IMR-90 (cell line): ENCODE measurements around the gene FOXP1. TPM values are rescaled to one million over a fixed set of nuclear protein-coding genes. Genes with fewer than 3 reads are reported as not detected.

Experiments used
- ATAC-seq: fragments of 200-7000 bp; cut with Tn5 transposase; 2 replicates; pipeline ENCODE4 v1.9.1; 2020; ENCODE audit warnings: low read depth, mild to moderate bottlenecking, moderate library complexity
- BruUV-seq: library from RNA; stranded (reverse); fragments of 400-500 nt; replicated peaks from 2 replicates; lab custom pipeline; 2021; lab: Mats Ljungman, UMichigan
- CTCF ChIA-PET: fragments of 300-600 bp; formaldehyde crosslinking; extraction: SDS; loops from one replicate; lab custom pipeline; 2021; ENCODE audit warnings: antibody characterized with exemption; lab: Yijun Ruan, JAX
- POLR2A ChIA-PET: fragments of 300-600 bp; sonication (Branson Sonifier 250); formaldehyde crosslinking; loops from one replicate; lab custom pipeline; 2022; ENCODE audit warnings: antibody characterized with exemption; ENCODE audit not compliant: unreplicated experiment; lab: Charles Lee
- DNase-seq: peaks from one replicate; pipeline ENCODE4 v3.0.0; 2013
- H2AFZ ChIP-seq: replicated peaks from 2 replicates; pipeline ENCODE3; 2013; ENCODE audit warnings: low read length, mild to moderate bottlenecking; ENCODE audit not compliant: poor library complexity
- H2AK5ac ChIP-seq: 2 replicates; pipeline ENCODE4 v1.6.1; 2013; ENCODE audit warnings: low read depth, low read length, inconsistent platforms
- H2AK9ac ChIP-seq: replicated peaks from 2 replicates; pipeline ENCODE3; 2013; ENCODE audit warnings: mild to moderate bottlenecking, low read depth, low read length, moderate library complexity; ENCODE audit not compliant: poor library complexity
- H2BK120ac ChIP-seq: 2 replicates; pipeline ENCODE4 v1.6.1; 2013; ENCODE audit warnings: low read depth, low read length, inconsistent platforms
- H2BK15ac ChIP-seq: 3 replicates; pipeline ENCODE4 v1.6.1; 2013; ENCODE audit warnings: low read depth, low read length, inconsistent platforms
- H2BK20ac ChIP-seq: 2 replicates; pipeline ENCODE4 v1.6.1; 2013; ENCODE audit warnings: low read depth, mild to moderate bottlenecking, inconsistent platforms, low read length, moderate library complexity
- H2BK5ac ChIP-seq: 2 replicates; pipeline ENCODE4 v1.6.1; 2013; ENCODE audit warnings: mild to moderate bottlenecking, low read depth, low read length, inconsistent platforms; ENCODE audit not compliant: poor library complexity, severe bottlenecking
- H3K14ac ChIP-seq: replicated peaks from 2 replicates; pipeline ENCODE4 v1.6.1; 2013; ENCODE audit warnings: low read depth, low read length, inconsistent platforms
- H3K18ac ChIP-seq: 2 replicates; pipeline ENCODE4 v1.6.1; 2013; ENCODE audit warnings: low read depth, low read length, control low read depth
- H3K23ac ChIP-seq: 2 replicates; pipeline ENCODE4 v1.6.1; 2013; ENCODE audit warnings: low read depth, low read length, inconsistent platforms
- H3K27ac ChIP-seq: 2 replicates; pipeline ENCODE4 v1.5.1; 2013; ENCODE audit warnings: mild to moderate bottlenecking, control low read depth, low read length; ENCODE audit not compliant: insufficient read depth
- H3K27me3 ChIP-seq: 2 replicates; pipeline ENCODE4 v1.6.1; 2013; ENCODE audit warnings: low read length; ENCODE audit not compliant: control insufficient read depth, insufficient read depth
- H3K36me3 ChIP-seq: 2 replicates; pipeline ENCODE4 v1.6.1; 2013; ENCODE audit warnings: low read length, mixed read lengths; ENCODE audit not compliant: control insufficient read depth, insufficient read depth
- H3K4ac ChIP-seq: 2 replicates; pipeline ENCODE4 v1.6.1; 2013; ENCODE audit warnings: low read depth, low read length, inconsistent platforms
- H3K4me1 ChIP-seq: 2 replicates; pipeline ENCODE4 v1.6.1; 2013; ENCODE audit warnings: low read length, mixed read lengths; ENCODE audit not compliant: control insufficient read depth, insufficient read depth
- H3K4me2 ChIP-seq: 2 replicates; pipeline ENCODE4 v1.6.1; 2013; ENCODE audit warnings: low read depth, mild to moderate bottlenecking, control low read depth, low read length, moderate library complexity
- H3K4me3 ChIP-seq: 2 replicates; pipeline ENCODE4 v1.5.1; 2013; ENCODE audit warnings: low read depth, mild to moderate bottlenecking, control low read depth, low read length, moderate library complexity; ENCODE audit not compliant: insufficient read depth
- H3K56ac ChIP-seq: 2 replicates; pipeline ENCODE4 v1.6.1; 2013; ENCODE audit warnings: low read length, inconsistent platforms; ENCODE audit not compliant: insufficient read depth; ENCODE audit errors: extremely low read depth
- H3K79me1 ChIP-seq, 2 experiments: 2 replicates each; pipeline ENCODE4 v1.6.1; 2013; ENCODE audit warnings: low read length in 2 of 2, inconsistent platforms in 1 of 2, low read depth in 1 of 2
- H3K9ac ChIP-seq: 2 replicates; pipeline ENCODE4 v1.6.1; 2013; ENCODE audit warnings: low read depth, low read length, control low read depth
- H3K9me1 ChIP-seq: 2 replicates; pipeline ENCODE4 v1.6.1; 2013; ENCODE audit warnings: low read length, inconsistent platforms; ENCODE audit not compliant: insufficient read depth
- H3K9me3 ChIP-seq: 2 replicates; pipeline ENCODE4 v1.6.1; 2013; ENCODE audit warnings: low read length; ENCODE audit not compliant: control insufficient read depth, insufficient read depth
- H4K20me1 ChIP-seq: 2 replicates; pipeline ENCODE4 v1.6.1; 2013; ENCODE audit warnings: low read length, inconsistent platforms; ENCODE audit not compliant: insufficient read depth
- H4K5ac ChIP-seq: 2 replicates; pipeline ENCODE4 v1.6.1; 2013; ENCODE audit warnings: mild to moderate bottlenecking, low read depth, low read length, control low read depth
- H4K8ac ChIP-seq, 2 experiments: 2 replicates each; pipeline ENCODE4 v1.6.1; 2013; ENCODE audit warnings: low read depth in 2 of 2, low read length in 2 of 2, control low read depth in 1 of 2, inconsistent platforms in 1 of 2
- H4K91ac ChIP-seq: 2 replicates; pipeline ENCODE4 v1.6.1; 2013; ENCODE audit warnings: low read depth, low read length, inconsistent platforms; ENCODE audit not compliant: insufficient read depth
- BHLHE40 ChIP-seq: fragments of 150-350 bp; IDR thresholded peaks from 2 replicates; pipeline ENCODE4 v1.6.1; 2016; ENCODE audit warnings: mild to moderate bottlenecking, low read depth, low read length
- CEBPB ChIP-seq: IDR thresholded peaks from 2 replicates; pipeline ENCODE4 v1.6.1; 2012; ENCODE audit warnings: low read depth, low read length, improper control_type of control experiment
- CHD1 ChIP-seq: IDR thresholded peaks from 2 replicates; pipeline ENCODE4 v1.6.1; 2012; ENCODE audit warnings: low read depth, low read length, improper control_type of control experiment
- CTCF ChIP-seq: conservative IDR thresholded peaks from 2 replicates; pipeline ENCODE4 v1.5.1; 2012; ENCODE audit warnings: mild to moderate bottlenecking, low read depth, low read length, improper control_type of control experiment
- ELK1 ChIP-seq: fragments of 150-350 bp; IDR thresholded peaks from 2 replicates; pipeline ENCODE4 v1.6.1; 2016; ENCODE audit warnings: low read depth, mild to moderate bottlenecking, low read length, moderate library complexity, borderline replicate concordance
- FOS ChIP-seq: fragments of 150-350 bp; IDR thresholded peaks from 2 replicates; pipeline ENCODE4 v1.6.1; 2016; ENCODE audit warnings: low read depth, low read length
- MAFK ChIP-seq: IDR thresholded peaks from 2 replicates; pipeline ENCODE4 v1.6.1; 2012; ENCODE audit warnings: low read depth, low read length, improper control_type of control experiment
- MXI1 ChIP-seq: IDR thresholded peaks from 2 replicates; pipeline ENCODE4 v1.6.1; 2012; ENCODE audit warnings: low read depth, mild to moderate bottlenecking, low read length, moderate library complexity, borderline replicate concordance
- NFE2L2 ChIP-seq: fragments of 150-350 bp; IDR thresholded peaks from 2 replicates; pipeline ENCODE4 v1.6.1; 2016; ENCODE audit warnings: low read depth, mild to moderate bottlenecking, low read length
- POLR2A ChIP-seq: IDR thresholded peaks from 2 replicates; pipeline ENCODE4 v1.6.1; 2012; ENCODE audit warnings: mild to moderate bottlenecking, low read depth, low read length
- RAD21 ChIP-seq: IDR thresholded peaks from 2 replicates; pipeline ENCODE4 v1.6.1; 2012; ENCODE audit warnings: low read length, improper control_type of control experiment
- RCOR1 ChIP-seq: IDR thresholded peaks from 2 replicates; pipeline ENCODE4 v1.6.1; 2012; ENCODE audit warnings: mild to moderate bottlenecking, low read length, improper control_type of control experiment; ENCODE audit not compliant: insufficient replicate concordance
- RFX5 ChIP-seq: IDR thresholded peaks from 2 replicates; pipeline ENCODE4 v1.8.0; 2012; ENCODE audit warnings: low read depth, mild to moderate bottlenecking, low read length, moderate library complexity
- USF2 ChIP-seq: fragments of 150-350 bp; IDR thresholded peaks from 2 replicates; pipeline ENCODE4 v1.6.1; 2017; ENCODE audit warnings: mild to moderate bottlenecking, antibody characterized with exemption, low read length, low read depth
- WGBS, 2 experiments: methylation state at CpG; one replicate each; pipeline versions ENCODE4 v1.1.5 to v1.1.7; 2013; ENCODE audit warnings: missing lambda C conversion rate in 2 of 2; ENCODE audit not compliant: insufficient read length in 1 of 2; ENCODE audit errors: extremely low coverage in 2 of 2; 5-methylcytosine and 5-hydroxymethylcytosine counted together
- dilution Hi-C: fragments of 300-500 bp; cut with HindIII; formaldehyde crosslinking; loops from one replicate; pipeline ENCODE4 v1.14.3; 2018; ENCODE audit warnings: low sequenced_read_pairs; ENCODE audit not compliant: unreplicated experiment
- in situ Hi-C: fragments of 300-500 bp; cut with MboI; formaldehyde crosslinking; loops from 3 replicates; pipeline ENCODE4 v1.14.3; 2019; ENCODE audit warnings: low sequenced_read_pairs, inconsistent platforms, mixed read lengths
- intact Hi-C: fragments of 100-400 bp; cut with micrococcal nuclease; formaldehyde crosslinking; loops from 2 replicates; pipeline ENCODE4 v1.10.0; 2022
- polyA plus RNA-seq, 3 experiments: library from polyadenylated mRNA; depleted of rRNA; stranded (reverse); fragments of >200 nt; gene quantifications; 2 replicates each; pipeline ENCODE4 v1.2.3, GENCODE V29; 2012; ENCODE audit warnings: low replicate concordance in 1 of 3
- total RNA-seq: library from RNA; depleted of rRNA; stranded (reverse); fragments of >200 nt; gene quantifications from 2 replicates; pipeline ENCODE4 v1.2.3, GENCODE V29; 2012

Gene FOXP1
- total and polyA plus RNA-seq, 2 of the 4 experiments (the other 2 are of a cell fraction) = 37.0 to 132 TPM

GRCh38 chr3:71488882-71489281, 94.6 kb downstream of the FOXP1 start:
- Histone ChIP-seq H4K91ac (no peak overlapping the region), H3K4me2 (no peak overlapping the region), H3K4me3 (no peak overlapping the region), H3K4me1 (no peaks in the 10 kb centered on the region), H3K27me3 (no peaks in the 10 kb centered on the region), H2BK120ac (no peak overlapping the region), H4K20me1 (no peaks in the 10 kb centered on the region), H2BK15ac (no peak overlapping the region), H3K9ac (no peak overlapping the region), H2BK5ac (no peak overlapping the region), H3K18ac (no peak overlapping the region), H3K23ac (no peak overlapping the region), H2AK9ac (no peak overlapping the region), H2BK20ac (no peak overlapping the region), H2AK5ac (no peak overlapping the region), H3K79me1 (peaks cover 14 to 21% of the 10 kb centered on the region in 2 experiments), H3K36me3 (peaks cover 5% of the 10 kb centered on the region), H4K5ac (no peak overlapping the region), H3K9me3 (peaks cover 6% of the 10 kb centered on the region), H3K27ac (no peak overlapping the region), H3K56ac (no peak overlapping the region), H4K8ac (no peak overlapping the region), H3K9me1 (peaks cover 4% of the 10 kb centered on the region; the same call in 1 of the 2 replicates), H2AFZ (no peak overlapping the region), H3K14ac (no peak overlapping the region), H3K4ac (no peak overlapping the region)
- ATAC-seq (no peak), DNase-seq (no peak)
- ChIA-PET CTCF (no interaction called here), POLR2A (no interaction called here)
- WGBS, 2 experiments = 100% methylated on average over 1 of the region's 9 CpGs; no CpG with 5 or more reads in 1 of the 2 experiments
- BruUV-seq = no TSS peak
- intact Hi-C loops = no loop called here
- no peak for TF ChIP-seq NFE2L2
- no peak for TF ChIP-seq MXI1
- no peak for TF ChIP-seq RCOR1
- no peak for TF ChIP-seq POLR2A
- no peak for TF ChIP-seq FOS
- no peak for TF ChIP-seq RAD21
- TF ChIP-seq CTCF = no peak
- no peak for TF ChIP-seq ELK1
- TF ChIP-seq CHD1 = no peak
- no peak for TF ChIP-seq USF2
- TF ChIP-seq MAFK = no peak
- no peak for TF ChIP-seq BHLHE40
- TF ChIP-seq RFX5 = no peak
- no peak for TF ChIP-seq CEBPB
- dilution Hi-C loops = no loop called here
- in situ Hi-C loops = no loop called here
